GM12801 (cell line): ENCODE results near the gene NINL.

ENCODE experiments used
- CTCF ChIP-seq: IDR thresholded peaks from one replicate; pipeline ENCODE4 v1.5.1; 2011; ENCODE audit warnings: control low read depth; ENCODE audit not compliant: insufficient read length; ENCODE audit errors: extremely low read depth

The NINL gene

GRCh38 chr20:25470045-25470444 is 115.3 kb downstream of the NINL start:
- TF ChIP-seq CTCF, result no peak

GRCh38 chr20:25469558-25469957 is 115.8 kb downstream of the NINL start:
- TF ChIP-seq CTCF, result no peak

- TF ChIP-seq CTCF, result no peak
These were observed 116.9 kb downstream of the NINL start for GRCh38 chr20:25468126-25469075.

GRCh38 chr20:25467441-25467840 is 117.9 kb downstream of the NINL start:
- no peak for TF ChIP-seq CTCF

- no peak for TF ChIP-seq CTCF
These were observed 118.5 kb downstream of the NINL start for GRCh38 chr20:25466846-25467245.

GRCh38 chr20:25465243-25466135 is 119.8 kb downstream of the NINL start:
- no peak for TF ChIP-seq CTCF
